IPS-15b (cell line): ENCODE measurements around the gene CPEB4.

Experiments used
- H3K27me3 ChIP-seq: one replicate; pipeline ENCODE4 v1.6.1; 2013; ENCODE audit warnings: low read length; ENCODE audit not compliant: control insufficient read depth, insufficient read depth
- H3K36me3 ChIP-seq: one replicate; pipeline ENCODE4 v1.6.1; 2013; ENCODE audit warnings: low read length; ENCODE audit not compliant: control insufficient read depth, insufficient read depth
- H3K4me1 ChIP-seq: one replicate; pipeline ENCODE4 v1.6.1; 2013; ENCODE audit warnings: mild to moderate bottlenecking, low read length; ENCODE audit not compliant: control insufficient read depth, insufficient read depth
- H3K4me3 ChIP-seq: one replicate; pipeline ENCODE4 v1.5.1; 2013; ENCODE audit warnings: low read depth, low read length
- H3K9ac ChIP-seq: one replicate; pipeline ENCODE4 v1.6.1; 2013; ENCODE audit warnings: low read depth, mild to moderate bottlenecking, low read length
- H3K9me3 ChIP-seq: one replicate; pipeline ENCODE4 v1.6.1; 2013; ENCODE audit warnings: mild to moderate bottlenecking, low read length; ENCODE audit not compliant: control insufficient read depth, insufficient read depth

CPEB4 gene

GRCh38 chr5:173851595-173852243 lies 36.4 kb upstream of the CPEB4 start:
- Histone ChIP-seq H3K9ac (no peak overlapping the region), H3K36me3 (no peaks in the 10 kb centered on the region), H3K9me3 (no peaks in the 10 kb centered on the region), H3K27me3 (no peaks in the 10 kb centered on the region), H3K4me1 (no peaks in the 10 kb centered on the region), H3K4me3 (no peak overlapping the region)

GRCh38 chr5:173852790-173853359 lies 35.3 kb upstream of the CPEB4 start:
- H3K9me3 ChIP-seq: no peaks in the 10 kb centered on the region
- H3K27me3 ChIP-seq: no peaks in the 10 kb centered on the region
- H3K4me1 ChIP-seq: no peaks in the 10 kb centered on the region
- H3K9ac ChIP-seq: no peak overlapping the region
- H3K36me3 ChIP-seq: no peaks in the 10 kb centered on the region
- H3K4me3 ChIP-seq: no peak overlapping the region

GRCh38 chr5:173853370-173854131 lies 34.6 kb upstream of the CPEB4 start:
- H3K4me3 ChIP-seq: no peak overlapping the region
- no peaks in the 10 kb centered on the region for H3K27me3 ChIP-seq
- H3K4me1 ChIP-seq: no peaks in the 10 kb centered on the region
- H3K9ac ChIP-seq: no peak overlapping the region
- no peaks in the 10 kb centered on the region for H3K36me3 ChIP-seq
- no peaks in the 10 kb centered on the region for H3K9me3 ChIP-seq

- Histone ChIP-seq H3K9me3 (no peaks in the 10 kb centered on the region), H3K36me3 (no peaks in the 10 kb centered on the region), H3K4me1 (no peaks in the 10 kb centered on the region), H3K9ac (no peak overlapping the region), H3K4me3 (no peak overlapping the region), H3K27me3 (no peaks in the 10 kb centered on the region)
These were observed 32.8 kb upstream of the CPEB4 start for GRCh38 chr5:173855162-173855994.

GRCh38 chr5:173855995-173856656 lies 32.0 kb upstream of the CPEB4 start:
- Histone ChIP-seq H3K9me3 (no peaks in the 10 kb centered on the region), H3K36me3 (no peaks in the 10 kb centered on the region), H3K9ac (no peak overlapping the region), H3K4me3 (no peak overlapping the region), H3K27me3 (no peaks in the 10 kb centered on the region), H3K4me1 (no peaks in the 10 kb centered on the region)

GRCh38 chr5:173857234-173857633 lies 30.9 kb upstream of the CPEB4 start:
- Histone ChIP-seq H3K9me3 (no peaks in the 10 kb centered on the region), H3K27me3 (no peaks in the 10 kb centered on the region), H3K36me3 (no peaks in the 10 kb centered on the region), H3K4me1 (no peaks in the 10 kb centered on the region), H3K9ac (no peak overlapping the region), H3K4me3 (no peak overlapping the region)

GRCh38 chr5:173858021-173858669 lies 30.0 kb upstream of the CPEB4 start:
- Histone ChIP-seq H3K36me3 (no peaks in the 10 kb centered on the region), H3K4me3 (no peak overlapping the region), H3K4me1 (no peaks in the 10 kb centered on the region), H3K9ac (no peak overlapping the region), H3K9me3 (no peaks in the 10 kb centered on the region), H3K27me3 (no peaks in the 10 kb centered on the region)

GRCh38 chr5:173858670-173859407 lies 29.3 kb upstream of the CPEB4 start:
- Histone ChIP-seq H3K4me3 (no peak overlapping the region), H3K9ac (no peak overlapping the region), H3K9me3 (no peaks in the 10 kb centered on the region), H3K27me3 (no peaks in the 10 kb centered on the region), H3K36me3 (no peaks in the 10 kb centered on the region), H3K4me1 (no peaks in the 10 kb centered on the region)

- H3K4me1 ChIP-seq: no peaks in the 10 kb centered on the region
- no peaks in the 10 kb centered on the region for H3K9me3 ChIP-seq
- no peaks in the 10 kb centered on the region for H3K27me3 ChIP-seq
- no peak overlapping the region for H3K9ac ChIP-seq
- H3K36me3 ChIP-seq: no peaks in the 10 kb centered on the region
- H3K4me3 ChIP-seq: no peak overlapping the region
These were observed 28.6 kb upstream of the CPEB4 start for GRCh38 chr5:173859408-173860159.

- Histone ChIP-seq H3K4me1 (no peaks in the 10 kb centered on the region), H3K4me3 (no peak overlapping the region), H3K36me3 (no peaks in the 10 kb centered on the region), H3K9me3 (no peaks in the 10 kb centered on the region), H3K27me3 (no peaks in the 10 kb centered on the region), H3K9ac (no peak overlapping the region)
These were observed 26.1 kb upstream of the CPEB4 start for GRCh38 chr5:173862047-173862477.
